Natural killer cell (primary cell): ENCODE data around the gene LAMTOR5. TPM values are rescaled to one million over a fixed set of nuclear protein-coding genes. Genes with fewer than 3 reads are reported as not detected.

Experiments
- ATAC-seq, 3 donors: fragments of 150-1000 bp in 2 of 3; fragments of 200-7000 bp in 1 of 3; cut with Tn5 transposase; 1 replicate in 1 of 3; 2 replicates in 2 of 3; pipeline ENCODE4 v1.10.0; 2021; ENCODE audit warnings: mild to moderate bottlenecking in 2 of 3, moderate library complexity in 2 of 3
- DNase-seq, 2 donors: peaks; one replicate each; pipeline versions ENCODE4 v3.0.0 to v3.0.0-alpha.2; 2013 to 2021; ENCODE audit warnings: mixed read lengths in 1 of 2
- H3K27ac ChIP-seq: one replicate; pipeline ENCODE4 v1.5.1; 2013; ENCODE audit warnings: mild to moderate bottlenecking, low read length
- H3K27me3 ChIP-seq: one replicate; pipeline ENCODE4 v1.6.1; 2013; ENCODE audit warnings: low read length; ENCODE audit not compliant: control insufficient read depth, insufficient read depth
- H3K36me3 ChIP-seq: one replicate; pipeline ENCODE4 v1.6.1; 2013; ENCODE audit warnings: low read length; ENCODE audit not compliant: control insufficient read depth, insufficient read depth
- H3K4me1 ChIP-seq: one replicate; pipeline ENCODE4 v1.6.1; 2013; ENCODE audit warnings: low read length; ENCODE audit not compliant: control insufficient read depth, insufficient read depth
- H3K4me3 ChIP-seq: one replicate; pipeline ENCODE4 v1.5.1; 2013; ENCODE audit warnings: low read length
- H3K9me3 ChIP-seq: one replicate; pipeline ENCODE4 v1.6.1; 2013; ENCODE audit warnings: low read length; ENCODE audit not compliant: control insufficient read depth, insufficient read depth
- H3K27ac Mint-ChIP-seq, 2 donors: one replicate each; pipeline ENCODE4 v1.8.0; 2022; ENCODE audit warnings: mild to moderate bottlenecking in 2 of 2, mixed read lengths in 2 of 2, moderate library complexity in 1 of 2
- H3K27me3 Mint-ChIP-seq, 2 donors: one replicate each; pipeline ENCODE4 v1.8.0; 2022; ENCODE audit warnings: low read depth in 2 of 2, mixed read lengths in 2 of 2
- H3K36me3 Mint-ChIP-seq: one replicate; pipeline ENCODE4 v1.8.0; 2022; ENCODE audit warnings: mixed read lengths
- H3K4me1 Mint-ChIP-seq, 2 donors: one replicate each; pipeline ENCODE4 v1.8.0; 2022; ENCODE audit warnings: mixed read lengths in 2 of 2
- H3K4me3 Mint-ChIP-seq: one replicate; pipeline ENCODE4 v1.8.0; 2022; ENCODE audit warnings: mild to moderate bottlenecking, moderate library complexity, mixed read lengths
- H3K9me3 Mint-ChIP-seq, 2 donors: one replicate each; pipeline ENCODE4 v1.8.0; 2022; ENCODE audit warnings: mixed read lengths in 2 of 2
- CTCF ChIP-seq: fragments of 200-600 bp; IDR thresholded peaks from one replicate; pipeline ENCODE4 v1.8.0; 2022; ENCODE audit warnings: antibody characterized with exemption
- WGBS: methylation state at CpG from one replicate; pipeline ENCODE4 v1.1.7; 2013; ENCODE audit warnings: missing lambda C conversion rate; ENCODE audit not compliant: insufficient coverage; 5-methylcytosine and 5-hydroxymethylcytosine counted together
- intact Hi-C: fragments of 100-400 bp; cut with micrococcal nuclease; formaldehyde crosslinking; loops from one replicate; pipeline ENCODE4 v1.14.2; 2022
- total RNA-seq, 4 donors: library from RNA; stranded (reverse); fragments of 120-200 nt in 1 of 4; gene quantifications; one replicate each; pipeline versions ENCODE4 v1.2.3 to v1.2.4, GENCODE V29; 2013 to 2022

The LAMTOR5 gene
- total RNA-seq, 3 donors from 2014 or later (not counting 1 experiment from before 2014, with no cell fraction given) = 86.1 to 102 (median 90.4) TPM

GRCh38 chr1:110390096-110390495 lies 17.4 kb downstream of the LAMTOR5 start:
- Mint-ChIP-seq H3K4me1 (no peaks in the 10 kb centered on the region), H3K36me3 (no peaks in the 10 kb centered on the region), H3K9me3 (no peaks in the 10 kb centered on the region), H3K4me3 (no peak overlapping the region), H3K27ac (no peak overlapping the region), H3K27me3 (no peaks in the 10 kb centered on the region)
- WGBS = 98% methylated on average over 6 of the region's 6 CpGs
- TF ChIP-seq CTCF = no peak
- no peak for ATAC-seq
- intact Hi-C loops = no loop called here
- Histone ChIP-seq H3K27me3 (no peaks in the 10 kb centered on the region), H3K4me1 (no peaks in the 10 kb centered on the region), H3K9me3 (no peaks in the 10 kb centered on the region), H3K4me3 (no peak overlapping the region), H3K36me3 (peaks cover 4% of the 10 kb centered on the region), H3K27ac (no peak overlapping the region)
- DNase-seq = no peak

GRCh38 chr1:110387048-110387754 lies 20.3 kb downstream of the LAMTOR5 start:
- Histone ChIP-seq H3K4me1 (peaks cover 12% of the 10 kb centered on the region), H3K9me3 (no peaks in the 10 kb centered on the region), H3K4me3 (no peak overlapping the region), H3K36me3 (peaks cover 3% of the 10 kb centered on the region), H3K27me3 (no peaks in the 10 kb centered on the region), H3K27ac (no peak overlapping the region)
- Mint-ChIP-seq H3K9me3 (no peaks in the 10 kb centered on the region), H3K27me3 (no peaks in the 10 kb centered on the region), H3K4me3 (no peak overlapping the region), H3K4me1 (peaks cover 16% of the 10 kb centered on the region in 2 donors), H3K27ac (no peak overlapping the region), H3K36me3 (no peaks in the 10 kb centered on the region)
- no peak for TF ChIP-seq CTCF
- DNase-seq = no peak
- 100% methylated on average over 1 of the region's 1 CpG for WGBS
- no peak for ATAC-seq
- intact Hi-C loops = no loop called here

- peak overlapping the region; percentile 86 for H3K27ac ChIP-seq
- Mint-ChIP-seq H3K4me1 (peaks cover 16% of the 10 kb centered on the region in 2 donors), H3K27me3 (no peaks in the 10 kb centered on the region), H3K27ac (no peak overlapping the region), H3K9me3 (no peaks in the 10 kb centered on the region), H3K4me3 (no peak overlapping the region), H3K36me3 (no peaks in the 10 kb centered on the region)
- WGBS = no CpG with 5 or more reads among the region's 1 CpG
- H3K27me3 ChIP-seq = no peaks in the 10 kb centered on the region
- no peak overlapping the region for H3K4me3 ChIP-seq
- DNase-seq (no peak), ATAC-seq (no peak)
- H3K36me3 ChIP-seq = peaks cover 3% of the 10 kb centered on the region
- no peak for TF ChIP-seq CTCF
- intact Hi-C loops = no loop called here
- no peaks in the 10 kb centered on the region for H3K9me3 ChIP-seq
- peaks cover 12% of the 10 kb centered on the region for H3K4me1 ChIP-seq
Measured at GRCh38 chr1:110385369-110385768, 22.1 kb downstream of the LAMTOR5 start.
